SK-N-SH treated with all-trans-retinoic acid at 6 μM for 48 hours (cell line): ENCODE results near the gene SPATA25.

Experiments used
- ATAC-seq: fragments of 200-7000 bp; cut with Tn5 transposase; 3 replicates; pipeline ENCODE4 v1.9.1; 2020; ENCODE audit warnings: mild to moderate bottlenecking, moderate library complexity
- ESRRG ChIP-seq: fragments of 250-450 bp; sonication (Bioruptor Pico); IDR thresholded peaks from 2 replicates; pipeline ENCODE4 v1.6.1; 2021; ENCODE audit warnings: mild to moderate bottlenecking
- GLIS3 ChIP-seq: fragments of 250-450 bp; sonication (Bioruptor Pico); IDR thresholded peaks from 2 replicates; pipeline ENCODE4 v1.5.0; 2020; ENCODE audit warnings: mild to moderate bottlenecking, moderate library complexity
- ISL1 ChIP-seq: fragments of 250-450 bp; sonication (Bioruptor Pico); IDR thresholded peaks from 2 replicates; pipeline ENCODE4 v2.1.2; 2022; ENCODE audit warnings: mild to moderate bottlenecking, moderate library complexity
- PPARA ChIP-seq: fragments of 250-450 bp; sonication (Bioruptor Pico); IDR thresholded peaks from 2 replicates; pipeline ENCODE4 v1.5.0; 2020; ENCODE audit warnings: mild to moderate bottlenecking, borderline replicate concordance
- RARB ChIP-seq: fragments of 250-450 bp; sonication (Bioruptor Pico); IDR thresholded peaks from 2 replicates; pipeline ENCODE4 v1.8.0; 2021; ENCODE audit warnings: mild to moderate bottlenecking, moderate library complexity
- SNAI2 ChIP-seq: fragments of 250-450 bp; sonication (Bioruptor Pico); IDR thresholded peaks from 2 replicates; pipeline ENCODE4 v1.5.0; 2020; ENCODE audit warnings: mild to moderate bottlenecking, moderate library complexity
- TOX ChIP-seq: fragments of 250-450 bp; sonication (Bioruptor Pico); IDR thresholded peaks from 2 replicates; pipeline ENCODE4 v1.8.0; 2021; ENCODE audit warnings: mild to moderate bottlenecking, moderate library complexity, borderline replicate concordance
- ZC3H10 ChIP-seq: fragments of 250-450 bp; sonication (Bioruptor Pico); IDR thresholded peaks from 2 replicates; pipeline ENCODE4 v1.5.1; 2021; ENCODE audit warnings: mild to moderate bottlenecking, moderate library complexity
- ZFP3 ChIP-seq: fragments of 250-450 bp; sonication (Bioruptor Pico); IDR thresholded peaks from 2 replicates; pipeline ENCODE4 v1.5.0; 2020; ENCODE audit warnings: mild to moderate bottlenecking, moderate library complexity
- ZFP30 ChIP-seq: fragments of 450-650 bp; formaldehyde crosslinking; IDR thresholded peaks from 2 replicates; pipeline ENCODE4 v1.5.0; 2022; ENCODE audit warnings: mild to moderate bottlenecking, moderate library complexity
- ZNF565 ChIP-seq: fragments of 450-650 bp; formaldehyde crosslinking; conservative IDR thresholded peaks from 2 replicates; pipeline ENCODE4 v1.5.0; 2020; ENCODE audit warnings: low read depth, mild to moderate bottlenecking, moderate library complexity
- ZNF8 ChIP-seq: fragments of 450-650 bp; formaldehyde crosslinking; IDR thresholded peaks from 2 replicates; pipeline ENCODE4 v1.5.0; 2020; ENCODE audit warnings: mild to moderate bottlenecking, moderate library complexity
- TF ChIP-seq, protein P1 (sequence below): fragments of 250-450 bp; sonication (Bioruptor Pico); IDR thresholded peaks from 2 replicates; pipeline ENCODE4 v1.5.1; 2020; ENCODE audit warnings: low read depth, mild to moderate bottlenecking, moderate library complexity
- TF ChIP-seq, protein P2 (sequence below): fragments of 250-450 bp; sonication (Bioruptor Pico); IDR thresholded peaks from 2 replicates; pipeline ENCODE4 v1.5.0; 2020; ENCODE audit warnings: mild to moderate bottlenecking, moderate library complexity
- TF ChIP-seq, protein P3 (sequence below): fragments of 250-450 bp; sonication (Bioruptor Pico); IDR thresholded peaks from 2 replicates; pipeline ENCODE4 v1.5.1; 2021; ENCODE audit warnings: mild to moderate bottlenecking, moderate library complexity
- TF ChIP-seq, protein P4 (sequence below): fragments of 250-450 bp; sonication (Bioruptor Pico); IDR thresholded peaks from 2 replicates; pipeline ENCODE4 v1.8.0; 2021; ENCODE audit warnings: low read depth, mild to moderate bottlenecking, moderate library complexity, borderline replicate concordance

Gene SPATA25

DNA sequence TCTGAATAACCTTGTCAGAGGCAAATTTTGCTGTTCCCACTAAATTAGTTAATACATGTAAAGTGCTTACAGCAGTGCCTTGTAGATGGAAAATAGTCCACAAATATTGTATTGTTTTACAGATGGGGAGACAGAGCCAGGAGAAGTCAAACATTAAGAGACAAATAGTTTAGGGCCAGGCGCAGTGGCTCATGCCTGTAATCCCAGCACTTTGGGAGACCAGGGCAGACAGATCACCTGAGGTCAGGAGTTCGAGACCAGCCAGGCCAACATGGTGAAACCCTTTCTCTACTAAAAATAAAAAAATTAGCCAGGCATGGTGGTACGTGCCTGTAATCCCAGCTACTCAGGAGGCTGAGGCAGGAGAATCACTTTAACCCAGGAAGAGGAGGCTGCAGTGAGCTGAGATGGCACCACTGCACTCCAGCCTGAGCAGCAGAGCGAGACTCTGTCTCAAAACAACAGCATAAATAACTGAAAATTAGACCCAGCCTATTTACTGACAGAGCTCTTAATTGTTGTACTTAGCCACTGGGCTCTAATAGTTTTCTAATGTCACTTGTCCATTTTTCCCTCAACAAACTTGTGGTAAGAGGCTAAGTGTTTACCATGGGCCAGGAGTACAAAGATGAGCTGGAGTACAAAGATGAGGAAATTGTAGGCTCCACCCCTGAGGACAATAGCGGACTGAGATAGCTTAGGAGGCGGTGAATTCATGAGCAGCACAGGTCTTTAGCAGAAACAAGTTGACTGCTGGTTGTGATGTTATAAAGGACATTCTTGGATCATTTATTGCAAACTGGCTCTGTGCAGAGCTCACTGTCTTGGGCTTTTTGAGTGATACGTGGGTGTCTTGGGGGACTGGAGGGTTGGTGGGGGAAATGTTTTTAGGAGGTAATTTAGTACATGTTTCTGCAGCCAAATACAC lies 23.6 kb downstream of the SPATA25 start:
- TF ChIP-seq, protein P1, sequence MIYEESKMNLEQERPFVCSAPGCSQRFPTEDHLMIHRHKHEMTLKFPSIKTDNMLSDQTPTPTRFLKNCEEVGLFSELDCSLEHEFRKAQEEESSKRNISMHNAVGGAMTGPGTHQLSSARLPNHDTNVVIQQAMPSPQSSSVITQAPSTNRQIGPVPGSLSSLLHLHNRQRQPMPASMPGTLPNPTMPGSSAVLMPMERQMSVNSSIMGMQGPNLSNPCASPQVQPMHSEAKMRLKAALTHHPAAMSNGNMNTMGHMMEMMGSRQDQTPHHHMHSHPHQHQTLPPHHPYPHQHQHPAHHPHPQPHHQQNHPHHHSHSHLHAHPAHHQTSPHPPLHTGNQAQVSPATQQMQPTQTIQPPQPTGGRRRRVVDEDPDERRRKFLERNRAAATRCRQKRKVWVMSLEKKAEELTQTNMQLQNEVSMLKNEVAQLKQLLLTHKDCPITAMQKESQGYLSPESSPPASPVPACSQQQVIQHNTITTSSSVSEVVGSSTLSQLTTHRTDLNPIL, result no peak
- TF ChIP-seq ZFP3 (CRISPR knock-in tag), result no peak
- TF ChIP-seq ESRRG (CRISPR knock-in tag), result no peak
- no peak for TF ChIP-seq ZNF8 (CRISPR knock-in tag)
- no peak for TF ChIP-seq ZNF565 (CRISPR knock-in tag)
- no peak for ATAC-seq

DNA sequence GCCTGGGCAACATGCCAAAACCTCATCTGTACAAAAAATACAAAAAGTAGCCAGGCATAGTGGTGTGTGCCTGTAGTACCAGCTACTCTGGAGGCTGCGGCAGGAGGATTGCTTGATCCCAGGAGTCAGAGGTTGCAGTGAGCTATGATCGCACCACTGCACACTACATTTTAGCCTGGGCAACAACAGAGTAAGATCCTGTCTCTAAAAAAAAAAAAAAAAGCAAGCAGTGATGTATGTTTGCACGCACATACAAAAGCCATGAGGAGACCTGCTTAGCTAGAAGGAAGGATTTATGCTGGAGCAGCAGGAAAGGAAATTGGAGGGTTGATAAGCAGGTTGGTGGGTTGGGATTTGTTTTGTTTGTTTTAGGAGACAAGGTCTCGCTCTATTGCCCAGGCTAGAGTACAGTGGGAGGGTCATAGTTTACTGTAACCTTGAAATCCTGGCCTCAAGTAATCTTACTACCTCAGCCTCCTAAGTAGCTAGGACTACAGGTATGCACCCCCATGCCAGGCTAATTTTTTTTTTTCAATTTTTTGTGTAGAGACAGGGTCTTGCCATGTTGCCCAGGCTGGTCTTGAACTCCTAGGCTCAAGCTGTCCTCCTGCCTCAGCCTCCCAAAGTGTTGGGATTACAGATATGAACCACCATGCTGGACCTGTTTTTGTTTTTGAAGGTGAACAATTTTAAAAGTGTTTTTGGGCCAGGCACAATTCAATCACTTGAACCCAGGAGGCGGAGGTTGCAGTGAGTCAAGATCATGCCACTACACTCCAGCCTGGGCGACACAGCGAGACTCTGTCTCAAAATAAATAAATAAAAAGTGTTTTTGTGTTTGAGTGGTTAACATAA lies 26.0 kb downstream of the SPATA25 start:
- no peak for TF ChIP-seq GLIS3 (CRISPR knock-in tag)
- TF ChIP-seq, all 23 proteins: peak for 0
- no peak for ATAC-seq

DNA sequence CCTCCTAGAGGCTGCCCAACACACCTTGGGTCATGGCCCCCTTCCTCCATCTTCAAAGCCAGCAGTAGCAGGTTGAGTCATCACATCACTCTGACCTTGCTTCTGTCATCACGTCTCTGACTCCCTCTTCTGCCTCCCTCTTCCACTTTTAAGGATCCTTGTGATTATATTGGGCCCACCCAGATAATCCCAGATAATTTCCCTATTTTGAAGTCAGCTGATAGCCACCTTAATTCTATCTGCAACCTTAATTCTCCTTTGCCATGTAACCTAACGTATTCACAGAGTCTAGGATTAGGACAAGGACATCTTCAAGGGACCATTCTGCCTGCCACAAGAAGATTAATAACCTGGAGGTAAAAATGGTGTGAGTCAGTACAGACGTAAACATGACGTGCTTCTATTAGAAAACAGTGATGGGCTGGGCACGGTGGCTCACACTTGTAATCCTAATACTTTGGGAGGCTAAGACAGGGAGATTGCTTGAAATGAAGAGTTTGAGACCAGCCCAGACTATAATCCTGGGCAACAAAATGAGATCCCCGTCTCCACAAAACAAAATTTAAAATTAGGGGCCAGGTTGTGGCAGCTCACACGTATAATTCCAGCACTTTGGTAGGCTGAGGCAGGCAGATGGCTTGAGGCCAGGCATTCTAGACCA lies 26.7 kb downstream of the SPATA25 start:
- no peak for TF ChIP-seq ZFP30 (CRISPR knock-in tag)
- TF ChIP-seq ESRRG (CRISPR knock-in tag), result no peak
- TF ChIP-seq PPARA (CRISPR knock-in tag), result no peak
- TF ChIP-seq ZC3H10 (CRISPR knock-in tag), result no peak
- TF ChIP-seq ZNF565 (CRISPR knock-in tag), result no peak
- TF ChIP-seq RARB, result no peak
- TF ChIP-seq, protein P2, sequence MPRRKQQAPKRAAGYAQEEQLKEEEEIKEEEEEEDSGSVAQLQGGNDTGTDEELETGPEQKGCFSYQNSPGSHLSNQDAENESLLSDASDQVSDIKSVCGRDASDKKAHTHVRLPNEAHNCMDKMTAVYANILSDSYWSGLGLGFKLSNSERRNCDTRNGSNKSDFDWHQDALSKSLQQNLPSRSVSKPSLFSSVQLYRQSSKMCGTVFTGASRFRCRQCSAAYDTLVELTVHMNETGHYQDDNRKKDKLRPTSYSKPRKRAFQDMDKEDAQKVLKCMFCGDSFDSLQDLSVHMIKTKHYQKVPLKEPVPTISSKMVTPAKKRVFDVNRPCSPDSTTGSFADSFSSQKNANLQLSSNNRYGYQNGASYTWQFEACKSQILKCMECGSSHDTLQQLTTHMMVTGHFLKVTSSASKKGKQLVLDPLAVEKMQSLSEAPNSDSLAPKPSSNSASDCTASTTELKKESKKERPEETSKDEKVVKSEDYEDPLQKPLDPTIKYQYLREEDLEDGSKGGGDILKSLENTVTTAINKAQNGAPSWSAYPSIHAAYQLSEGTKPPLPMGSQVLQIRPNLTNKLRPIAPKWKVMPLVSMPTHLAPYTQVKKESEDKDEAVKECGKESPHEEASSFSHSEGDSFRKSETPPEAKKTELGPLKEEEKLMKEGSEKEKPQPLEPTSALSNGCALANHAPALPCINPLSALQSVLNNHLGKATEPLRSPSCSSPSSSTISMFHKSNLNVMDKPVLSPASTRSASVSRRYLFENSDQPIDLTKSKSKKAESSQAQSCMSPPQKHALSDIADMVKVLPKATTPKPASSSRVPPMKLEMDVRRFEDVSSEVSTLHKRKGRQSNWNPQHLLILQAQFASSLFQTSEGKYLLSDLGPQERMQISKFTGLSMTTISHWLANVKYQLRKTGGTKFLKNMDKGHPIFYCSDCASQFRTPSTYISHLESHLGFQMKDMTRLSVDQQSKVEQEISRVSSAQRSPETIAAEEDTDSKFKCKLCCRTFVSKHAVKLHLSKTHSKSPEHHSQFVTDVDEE, result no peak
- ATAC-seq, result no peak

DNA sequence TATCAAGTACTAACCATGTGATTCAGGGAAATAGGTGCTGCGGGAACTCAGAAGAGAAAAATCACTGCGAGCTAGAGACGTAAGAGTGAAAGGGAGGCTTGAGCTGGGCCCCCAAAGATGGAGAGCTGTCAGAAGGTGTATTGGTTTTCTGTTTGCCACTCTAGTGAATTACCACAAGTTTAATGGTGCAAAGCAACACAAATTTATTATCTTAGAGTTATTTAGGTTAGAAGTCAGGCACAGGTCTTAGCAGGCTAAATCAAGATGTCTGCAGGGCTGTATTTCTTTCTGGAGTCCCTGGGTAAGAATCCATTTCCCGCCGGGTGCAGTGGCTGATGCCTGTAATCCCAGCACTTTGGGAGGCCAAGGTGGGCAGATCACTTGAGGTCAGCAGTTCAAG lies 27.5 kb downstream of the SPATA25 start:
- ATAC-seq, result no peak
- no peak for TF ChIP-seq ZNF8 (CRISPR knock-in tag)
- TF ChIP-seq, protein P1, result no peak
- no peak for TF ChIP-seq TOX (CRISPR knock-in tag)
- no peak for TF ChIP-seq ISL1 (CRISPR knock-in tag)
- TF ChIP-seq ZFP3 (CRISPR knock-in tag), result no peak
- no peak for TF ChIP-seq ZC3H10 (CRISPR knock-in tag)
- no peak for TF ChIP-seq ZNF565 (CRISPR knock-in tag)

DNA sequence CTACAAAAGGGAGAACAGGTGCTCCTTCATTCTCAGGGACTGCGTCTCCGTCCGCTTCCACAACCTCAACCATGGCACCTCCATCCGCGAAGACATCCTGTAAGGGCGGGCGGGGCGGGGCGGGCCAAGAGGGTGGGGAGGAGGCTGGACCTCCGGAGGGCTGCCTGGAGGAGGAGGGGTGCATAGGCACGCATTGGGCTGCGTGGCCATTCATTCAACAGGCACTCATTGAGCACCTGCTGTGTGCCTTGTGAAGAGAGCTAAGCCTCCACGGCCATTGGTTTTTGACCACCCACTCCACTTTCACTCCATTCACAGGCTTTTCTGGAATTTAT lies 29.6 kb downstream of the SPATA25 start:
- ATAC-seq, result peak; percentile 33
- TF ChIP-seq TOX (CRISPR knock-in tag), result no peak
- TF ChIP-seq SNAI2, result no peak
- no peak for TF ChIP-seq GLIS3 (CRISPR knock-in tag)
- no peak for TF ChIP-seq ZFP3 (CRISPR knock-in tag)
- TF ChIP-seq ESRRG (CRISPR knock-in tag), result no peak
- no peak for TF ChIP-seq ZC3H10 (CRISPR knock-in tag)
- TF ChIP-seq, protein P3, sequence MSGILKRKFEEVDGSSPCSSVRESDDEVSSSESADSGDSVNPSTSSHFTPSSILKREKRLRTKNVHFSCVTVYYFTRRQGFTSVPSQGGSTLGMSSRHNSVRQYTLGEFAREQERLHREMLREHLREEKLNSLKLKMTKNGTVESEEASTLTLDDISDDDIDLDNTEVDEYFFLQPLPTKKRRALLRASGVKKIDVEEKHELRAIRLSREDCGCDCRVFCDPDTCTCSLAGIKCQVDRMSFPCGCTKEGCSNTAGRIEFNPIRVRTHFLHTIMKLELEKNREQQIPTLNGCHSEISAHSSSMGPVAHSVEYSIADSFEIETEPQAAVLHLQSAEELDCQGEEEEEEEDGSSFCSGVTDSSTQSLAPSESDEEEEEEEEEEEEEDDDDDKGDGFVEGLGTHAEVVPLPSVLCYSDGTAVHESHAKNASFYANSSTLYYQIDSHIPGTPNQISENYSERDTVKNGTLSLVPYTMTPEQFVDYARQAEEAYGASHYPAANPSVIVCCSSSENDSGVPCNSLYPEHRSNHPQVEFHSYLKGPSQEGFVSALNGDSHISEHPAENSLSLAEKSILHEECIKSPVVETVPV (CRISPR knock-in tag), result no peak
- TF ChIP-seq ISL1 (CRISPR knock-in tag), result no peak
- TF ChIP-seq, protein P1, result no peak
- TF ChIP-seq, protein P4, sequence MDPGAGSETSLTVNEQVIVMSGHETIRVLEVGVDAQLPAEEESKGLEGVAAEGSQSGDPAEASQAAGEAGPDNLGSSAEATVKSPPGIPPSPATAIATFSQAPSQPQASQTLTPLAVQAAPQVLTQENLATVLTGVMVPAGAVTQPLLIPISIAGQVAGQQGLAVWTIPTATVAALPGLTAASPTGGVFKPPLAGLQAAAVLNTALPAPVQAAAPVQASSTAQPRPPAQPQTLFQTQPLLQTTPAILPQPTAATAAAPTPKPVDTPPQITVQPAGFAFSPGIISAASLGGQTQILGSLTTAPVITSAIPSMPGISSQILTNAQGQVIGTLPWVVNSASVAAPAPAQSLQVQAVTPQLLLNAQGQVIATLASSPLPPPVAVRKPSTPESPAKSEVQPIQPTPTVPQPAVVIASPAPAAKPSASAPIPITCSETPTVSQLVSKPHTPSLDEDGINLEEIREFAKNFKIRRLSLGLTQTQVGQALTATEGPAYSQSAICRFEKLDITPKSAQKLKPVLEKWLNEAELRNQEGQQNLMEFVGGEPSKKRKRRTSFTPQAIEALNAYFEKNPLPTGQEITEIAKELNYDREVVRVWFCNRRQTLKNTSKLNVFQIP, result no peak
